OCI-LY3 (cell line): Measurements from ENCODE around the gene TBRG4.

ENCODE experiments used
- H2AFZ ChIP-seq: fragments of 200-600, 300-600 bp; shearing (Covaris generic); 2 replicates; pipeline ENCODE4 v1.6.0; 2014; ENCODE audit warnings: antibody characterized with exemption, low read depth, low read length
- H3K27ac ChIP-seq: fragments of 200-600, 300-600 bp; sonication (generic); 2 replicates; pipeline ENCODE4 v1.5.1; 2014; ENCODE audit warnings: mild to moderate bottlenecking, low read length, moderate library complexity, mixed read lengths
- H3K27me3 ChIP-seq: fragments of 200-600, 300-600 bp; sonication (generic); 2 replicates; pipeline ENCODE4 v1.6.1; 2014; ENCODE audit warnings: low read depth, low read length, mixed read lengths
- H3K36me3 ChIP-seq: fragments of 200-600, 300-600 bp; sonication (generic); replicated peaks from 2 replicates; pipeline ENCODE3; 2014; ENCODE audit warnings: low read depth, low read length, mixed read lengths
- H3K4me1 ChIP-seq: fragments of 300-600, 200-600 bp; sonication (generic); 2 replicates; pipeline ENCODE4 v1.6.1; 2014; ENCODE audit warnings: low read length, mixed read lengths
- H3K4me2 ChIP-seq: fragments of 200-600, 300-600 bp; sonication (generic); 2 replicates; pipeline ENCODE4 v1.6.1; 2014; ENCODE audit warnings: low read length, mixed read lengths
- H3K4me3 ChIP-seq: fragments of 300-600, 200-600 bp; sonication (generic); 2 replicates; pipeline ENCODE4 v1.5.1; 2014; ENCODE audit warnings: antibody characterized with exemption, mild to moderate bottlenecking, low read length, moderate library complexity
- H3K79me2 ChIP-seq: fragments of 300-600, 200-600 bp; shearing (Covaris generic); 2 replicates; pipeline ENCODE4 v1.6.1; 2014; ENCODE audit warnings: mild to moderate bottlenecking, low read length, mixed read lengths
- H3K9ac ChIP-seq: fragments of 300-600, 200-600 bp; shearing (Covaris generic); 2 replicates; pipeline ENCODE4 v1.6.0; 2014; ENCODE audit warnings: mild to moderate bottlenecking, low read length, moderate library complexity
- H3K9me3 ChIP-seq: fragments of 200-600, 300-600 bp; shearing (Covaris generic); 2 replicates; pipeline ENCODE4 v1.6.1; 2014; ENCODE audit warnings: low read length, mixed read lengths; ENCODE audit not compliant: insufficient read depth
- H4K20me1 ChIP-seq: fragments of 200-600, 300-600 bp; sonication (generic); 2 replicates; pipeline ENCODE4 v1.6.1; 2016; ENCODE audit warnings: low read length, mixed read lengths; ENCODE audit not compliant: insufficient read depth
- EZH2phosphoT487 ChIP-seq: fragments of 200-600 bp; shearing (Covaris generic); IDR thresholded peaks from 2 replicates; pipeline ENCODE4 v1.6.1; 2018; ENCODE audit warnings: antibody characterized with exemption, mixed run types, low read depth
- TF ChIP-seq, protein P1 (sequence below): fragments of 200-600, 300-600 bp; sonication (generic); IDR thresholded peaks from 2 replicates; pipeline ENCODE4 v1.5.1; 2014; ENCODE audit warnings: antibody characterized with exemption, low read length, low read depth

TBRG4 gene

DNA sequence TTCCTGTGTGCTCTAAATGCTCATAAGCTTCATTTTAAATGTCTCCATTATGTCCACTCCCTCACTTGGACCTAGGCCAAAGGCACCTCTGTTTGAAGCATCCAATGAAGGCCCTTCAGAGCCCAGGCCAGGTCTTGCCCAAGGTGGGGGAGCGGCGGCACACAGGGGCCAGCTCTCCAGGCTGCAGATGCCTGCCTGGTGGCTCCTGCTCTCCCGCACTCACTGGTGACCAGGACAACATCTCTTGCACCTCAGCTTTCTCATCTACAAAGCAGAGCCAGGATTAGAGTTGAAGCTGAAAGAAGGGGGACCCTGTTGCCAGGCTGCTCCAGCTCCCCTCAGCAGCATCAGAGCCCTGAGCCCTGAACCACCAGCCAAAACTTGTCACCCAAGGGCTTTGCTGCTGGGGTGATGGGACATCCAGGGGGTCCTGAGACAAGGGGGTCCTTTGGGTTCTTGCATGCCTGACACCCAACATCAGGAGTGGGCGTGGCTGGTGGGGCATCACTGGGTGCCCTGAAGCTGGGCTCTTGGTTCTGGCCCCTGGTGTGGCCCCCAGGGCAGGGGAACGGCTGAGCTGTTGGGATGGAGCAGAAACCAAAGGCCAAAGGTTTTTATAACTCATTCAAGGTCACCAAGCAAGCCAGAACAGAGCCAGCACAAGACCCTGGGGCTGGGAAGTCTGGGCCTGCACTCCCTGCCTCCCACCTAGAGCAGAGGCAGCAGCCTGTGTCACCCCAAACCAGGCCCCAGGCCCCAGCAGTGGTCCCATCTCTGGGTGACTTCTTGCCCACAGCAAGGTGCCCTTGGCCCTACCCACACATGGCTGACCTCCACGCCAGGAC, 24.0 kb downstream of the TBRG4 start:
- Histone ChIP-seq H3K27me3 (no peaks in the 10 kb centered on the region), H3K36me3 (no peaks in the 10 kb centered on the region), H3K4me2 (no peak overlapping the region), H3K79me2 (no peaks in the 10 kb centered on the region), H3K9me3 (no peaks in the 10 kb centered on the region), H3K9ac (no peak overlapping the region), H3K4me1 (no peaks in the 10 kb centered on the region), H3K27ac (no peak overlapping the region), H2AFZ (no peak overlapping the region), H4K20me1 (no peaks in the 10 kb centered on the region), H3K4me3 (no peak overlapping the region)
- TF ChIP-seq, protein P1, sequence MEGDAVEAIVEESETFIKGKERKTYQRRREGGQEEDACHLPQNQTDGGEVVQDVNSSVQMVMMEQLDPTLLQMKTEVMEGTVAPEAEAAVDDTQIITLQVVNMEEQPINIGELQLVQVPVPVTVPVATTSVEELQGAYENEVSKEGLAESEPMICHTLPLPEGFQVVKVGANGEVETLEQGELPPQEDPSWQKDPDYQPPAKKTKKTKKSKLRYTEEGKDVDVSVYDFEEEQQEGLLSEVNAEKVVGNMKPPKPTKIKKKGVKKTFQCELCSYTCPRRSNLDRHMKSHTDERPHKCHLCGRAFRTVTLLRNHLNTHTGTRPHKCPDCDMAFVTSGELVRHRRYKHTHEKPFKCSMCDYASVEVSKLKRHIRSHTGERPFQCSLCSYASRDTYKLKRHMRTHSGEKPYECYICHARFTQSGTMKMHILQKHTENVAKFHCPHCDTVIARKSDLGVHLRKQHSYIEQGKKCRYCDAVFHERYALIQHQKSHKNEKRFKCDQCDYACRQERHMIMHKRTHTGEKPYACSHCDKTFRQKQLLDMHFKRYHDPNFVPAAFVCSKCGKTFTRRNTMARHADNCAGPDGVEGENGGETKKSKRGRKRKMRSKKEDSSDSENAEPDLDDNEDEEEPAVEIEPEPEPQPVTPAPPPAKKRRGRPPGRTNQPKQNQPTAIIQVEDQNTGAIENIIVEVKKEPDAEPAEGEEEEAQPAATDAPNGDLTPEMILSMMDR = no peak
- no peak for TF ChIP-seq EZH2phosphoT487

GRCh38 chr7:45086331-45087065, 25.0 kb downstream of the TBRG4 start:
- Histone ChIP-seq H3K4me2 (no peak overlapping the region), H3K79me2 (no peaks in the 10 kb centered on the region), H3K9me3 (no peaks in the 10 kb centered on the region), H2AFZ (no peak overlapping the region), H3K27me3 (no peaks in the 10 kb centered on the region), H3K36me3 (no peaks in the 10 kb centered on the region), H3K4me1 (no peaks in the 10 kb centered on the region), H4K20me1 (no peaks in the 10 kb centered on the region), H3K4me3 (no peak overlapping the region), H3K27ac (no peak overlapping the region), H3K9ac (no peak overlapping the region)
- TF ChIP-seq EZH2phosphoT487 = no peak
- TF ChIP-seq, protein P1 = no peak

- no peak for TF ChIP-seq EZH2phosphoT487
- TF ChIP-seq, protein P1 = no peak
- H3K9me3 ChIP-seq = no peaks in the 10 kb centered on the region
- H3K9ac ChIP-seq = no peak overlapping the region
- H2AFZ ChIP-seq = no peak overlapping the region
- no peak overlapping the region for H3K4me3 ChIP-seq
- no peaks in the 10 kb centered on the region for H3K79me2 ChIP-seq
- H3K4me1 ChIP-seq = no peaks in the 10 kb centered on the region
- no peaks in the 10 kb centered on the region for H3K36me3 ChIP-seq
- H3K27ac ChIP-seq = no peak overlapping the region
- no peak overlapping the region for H3K4me2 ChIP-seq
- H3K27me3 ChIP-seq = no peaks in the 10 kb centered on the region
- no peaks in the 10 kb centered on the region for H4K20me1 ChIP-seq
These were observed 25.8 kb downstream of the TBRG4 start for GRCh38 chr7:45085619-45086200.

DNA sequence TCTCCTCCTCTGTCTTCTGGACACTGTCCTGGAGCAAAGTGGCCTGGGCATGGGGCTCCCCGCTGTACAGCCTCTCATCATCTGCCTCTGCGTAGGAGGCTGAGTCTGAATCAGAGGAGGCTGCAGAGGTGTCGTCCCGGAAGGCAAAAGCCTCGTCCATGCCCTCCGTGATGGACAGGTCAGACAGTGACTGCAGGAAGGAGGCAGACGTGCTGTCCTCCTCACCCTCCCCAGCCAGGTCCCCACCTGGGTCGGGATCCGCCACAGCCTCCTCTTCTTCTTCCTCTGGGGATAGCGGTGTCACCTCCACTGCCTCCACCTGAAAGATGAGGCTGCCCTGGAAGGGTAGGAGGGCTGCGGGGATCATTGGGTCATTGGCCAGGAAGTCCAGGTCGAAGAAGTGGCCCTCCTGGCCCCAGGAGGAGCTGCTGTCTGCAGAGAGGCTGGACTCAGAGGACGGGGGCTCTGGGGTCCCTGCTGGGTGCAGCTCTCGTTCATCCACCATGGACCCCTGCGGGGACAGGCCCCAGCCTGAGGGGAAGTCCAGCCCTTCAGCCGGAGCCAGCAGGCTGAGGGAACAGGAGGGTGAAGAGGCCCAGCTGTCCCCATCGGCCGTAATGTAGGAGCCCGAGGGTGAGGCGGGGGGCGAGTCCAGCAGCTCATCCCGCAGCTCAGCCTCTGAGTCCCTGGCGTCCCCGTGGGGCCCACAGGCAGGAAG, 26.4 kb downstream of the TBRG4 start:
- no peaks in the 10 kb centered on the region for H3K79me2 ChIP-seq
- H3K27me3 ChIP-seq = no peaks in the 10 kb centered on the region
- no peak overlapping the region for H3K4me2 ChIP-seq
- no peaks in the 10 kb centered on the region for H3K9me3 ChIP-seq
- TF ChIP-seq, protein P1 = no peak
- no peak for TF ChIP-seq EZH2phosphoT487
- no peak overlapping the region for H3K4me3 ChIP-seq
- H3K27ac ChIP-seq = no peak overlapping the region
- no peaks in the 10 kb centered on the region for H3K4me1 ChIP-seq
- H4K20me1 ChIP-seq = no peaks in the 10 kb centered on the region
- H2AFZ ChIP-seq = no peak overlapping the region
- H3K36me3 ChIP-seq = no peaks in the 10 kb centered on the region
- no peak overlapping the region for H3K9ac ChIP-seq
